HG02588 (cell line): ENCODE data around the gene ACOT2.
"Not testable (repeated sequence)": the region's sequence is repeated elsewhere in the genome, so short reads cannot be mapped to it uniquely, and the experiment has no call there.

Experiments used
- ATAC-seq: cut with Tn5 transposase; IDR thresholded peaks from one replicate; pipeline ENCODE4 v1.9.1; 2021; ENCODE audit warnings: mild to moderate bottlenecking, moderate library complexity; ENCODE audit not compliant: unreplicated experiment

The ACOT2 gene

GRCh38 chr14:73569185-73569958 lies at the start of gene ACOT2:
ACOT2 (plus strand) TSS chr14:73569213; CDS start chr14:73569241, 28 bp downstream.
- peak; percentile 59 for ATAC-seq

GRCh38 chr14:73521229-73521628 lies 47.8 kb upstream of the ACOT2 start:
- ATAC-seq: no peak

GRCh38 chr14:73524493-73524892 lies 44.5 kb upstream of the ACOT2 start:
- ATAC-seq: no peak

GRCh38 chr14:73526036-73526984 lies 42.7 kb upstream of the ACOT2 start:
- ATAC-seq: no peak

- ATAC-seq: not testable (repeated sequence)
Measured at GRCh38 chr14:73529356-73529755, 39.7 kb upstream of the ACOT2 start.

GRCh38 chr14:73531971-73532370 lies 37.0 kb upstream of the ACOT2 start:
- not testable (repeated sequence) for ATAC-seq

GRCh38 chr14:73537244-73538045 lies 31.6 kb upstream of the ACOT2 start:
- ATAC-seq: not testable (repeated sequence)

- ATAC-seq: peak; percentile 87
Measured at GRCh38 chr14:73539017-73539416, 30.0 kb upstream of the ACOT2 start.

- not testable (repeated sequence) for ATAC-seq
Measured at GRCh38 chr14:73542961-73543360, 26.1 kb upstream of the ACOT2 start.

- ATAC-seq: not testable (repeated sequence)
Measured at GRCh38 chr14:73545353-73545752, 23.7 kb upstream of the ACOT2 start.

GRCh38 chr14:73549097-73549496 lies 19.9 kb upstream of the ACOT2 start:
- ATAC-seq: not testable (repeated sequence)

- not testable (repeated sequence) for ATAC-seq
Measured at GRCh38 chr14:73549889-73550524, 19.0 kb upstream of the ACOT2 start.

- ATAC-seq: no peak
Measured at GRCh38 chr14:73553845-73554244, 15.2 kb upstream of the ACOT2 start.

GRCh38 chr14:73557201-73557600 lies 11.8 kb upstream of the ACOT2 start:
- ATAC-seq: not testable (repeated sequence)

- ATAC-seq: not testable (repeated sequence)
Measured at GRCh38 chr14:73558238-73558637, 10.8 kb upstream of the ACOT2 start.

- not testable (repeated sequence) for ATAC-seq
Measured at GRCh38 chr14:73562256-73562655, 6.8 kb upstream of the ACOT2 start.

GRCh38 chr14:73562696-73563095 lies 6.3 kb upstream of the ACOT2 start:
- ATAC-seq: not testable (repeated sequence)

- not testable (repeated sequence) for ATAC-seq
Measured at GRCh38 chr14:73566431-73566830, 2.6 kb upstream of the ACOT2 start.

- ATAC-seq: not testable (repeated sequence)
Measured at GRCh38 chr14:73566935-73567334, 2.1 kb upstream of the ACOT2 start.

- no peak for ATAC-seq
Measured at GRCh38 chr14:73567358-73567757, 1.7 kb upstream of the ACOT2 start.
